ENCODE measurements around the gene RPS16. TPM values are rescaled to one million over a fixed set of nuclear protein-coding genes. Genes with fewer than 3 reads are reported as not detected.

RPS16 gene
- total and polyA plus RNA-seq, 2 experiments from 2014 or later = 207 to 1,901 TPM

DNA sequence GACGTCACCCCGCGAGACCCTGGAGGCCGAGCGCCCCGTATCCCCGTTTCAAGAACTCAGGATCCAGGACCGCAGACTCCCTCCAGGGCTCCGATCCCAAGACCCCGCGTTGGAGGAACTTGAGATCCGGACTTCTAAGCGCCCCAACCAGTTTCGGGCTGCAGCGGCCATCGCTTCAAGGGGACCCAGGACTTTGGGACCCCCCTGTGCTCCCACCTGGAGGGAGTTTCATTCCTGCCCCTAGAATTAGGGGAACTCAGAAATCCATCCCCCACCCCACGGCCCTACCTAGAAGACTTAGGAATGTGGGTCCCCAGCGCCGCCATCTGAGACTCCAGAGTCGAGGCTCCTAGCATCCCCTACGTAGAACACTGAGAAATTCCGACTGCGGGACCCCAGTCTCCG is 22.9 kb downstream of the RPS16 start (continued):
- TF ChIP-seq, protein P1, sequence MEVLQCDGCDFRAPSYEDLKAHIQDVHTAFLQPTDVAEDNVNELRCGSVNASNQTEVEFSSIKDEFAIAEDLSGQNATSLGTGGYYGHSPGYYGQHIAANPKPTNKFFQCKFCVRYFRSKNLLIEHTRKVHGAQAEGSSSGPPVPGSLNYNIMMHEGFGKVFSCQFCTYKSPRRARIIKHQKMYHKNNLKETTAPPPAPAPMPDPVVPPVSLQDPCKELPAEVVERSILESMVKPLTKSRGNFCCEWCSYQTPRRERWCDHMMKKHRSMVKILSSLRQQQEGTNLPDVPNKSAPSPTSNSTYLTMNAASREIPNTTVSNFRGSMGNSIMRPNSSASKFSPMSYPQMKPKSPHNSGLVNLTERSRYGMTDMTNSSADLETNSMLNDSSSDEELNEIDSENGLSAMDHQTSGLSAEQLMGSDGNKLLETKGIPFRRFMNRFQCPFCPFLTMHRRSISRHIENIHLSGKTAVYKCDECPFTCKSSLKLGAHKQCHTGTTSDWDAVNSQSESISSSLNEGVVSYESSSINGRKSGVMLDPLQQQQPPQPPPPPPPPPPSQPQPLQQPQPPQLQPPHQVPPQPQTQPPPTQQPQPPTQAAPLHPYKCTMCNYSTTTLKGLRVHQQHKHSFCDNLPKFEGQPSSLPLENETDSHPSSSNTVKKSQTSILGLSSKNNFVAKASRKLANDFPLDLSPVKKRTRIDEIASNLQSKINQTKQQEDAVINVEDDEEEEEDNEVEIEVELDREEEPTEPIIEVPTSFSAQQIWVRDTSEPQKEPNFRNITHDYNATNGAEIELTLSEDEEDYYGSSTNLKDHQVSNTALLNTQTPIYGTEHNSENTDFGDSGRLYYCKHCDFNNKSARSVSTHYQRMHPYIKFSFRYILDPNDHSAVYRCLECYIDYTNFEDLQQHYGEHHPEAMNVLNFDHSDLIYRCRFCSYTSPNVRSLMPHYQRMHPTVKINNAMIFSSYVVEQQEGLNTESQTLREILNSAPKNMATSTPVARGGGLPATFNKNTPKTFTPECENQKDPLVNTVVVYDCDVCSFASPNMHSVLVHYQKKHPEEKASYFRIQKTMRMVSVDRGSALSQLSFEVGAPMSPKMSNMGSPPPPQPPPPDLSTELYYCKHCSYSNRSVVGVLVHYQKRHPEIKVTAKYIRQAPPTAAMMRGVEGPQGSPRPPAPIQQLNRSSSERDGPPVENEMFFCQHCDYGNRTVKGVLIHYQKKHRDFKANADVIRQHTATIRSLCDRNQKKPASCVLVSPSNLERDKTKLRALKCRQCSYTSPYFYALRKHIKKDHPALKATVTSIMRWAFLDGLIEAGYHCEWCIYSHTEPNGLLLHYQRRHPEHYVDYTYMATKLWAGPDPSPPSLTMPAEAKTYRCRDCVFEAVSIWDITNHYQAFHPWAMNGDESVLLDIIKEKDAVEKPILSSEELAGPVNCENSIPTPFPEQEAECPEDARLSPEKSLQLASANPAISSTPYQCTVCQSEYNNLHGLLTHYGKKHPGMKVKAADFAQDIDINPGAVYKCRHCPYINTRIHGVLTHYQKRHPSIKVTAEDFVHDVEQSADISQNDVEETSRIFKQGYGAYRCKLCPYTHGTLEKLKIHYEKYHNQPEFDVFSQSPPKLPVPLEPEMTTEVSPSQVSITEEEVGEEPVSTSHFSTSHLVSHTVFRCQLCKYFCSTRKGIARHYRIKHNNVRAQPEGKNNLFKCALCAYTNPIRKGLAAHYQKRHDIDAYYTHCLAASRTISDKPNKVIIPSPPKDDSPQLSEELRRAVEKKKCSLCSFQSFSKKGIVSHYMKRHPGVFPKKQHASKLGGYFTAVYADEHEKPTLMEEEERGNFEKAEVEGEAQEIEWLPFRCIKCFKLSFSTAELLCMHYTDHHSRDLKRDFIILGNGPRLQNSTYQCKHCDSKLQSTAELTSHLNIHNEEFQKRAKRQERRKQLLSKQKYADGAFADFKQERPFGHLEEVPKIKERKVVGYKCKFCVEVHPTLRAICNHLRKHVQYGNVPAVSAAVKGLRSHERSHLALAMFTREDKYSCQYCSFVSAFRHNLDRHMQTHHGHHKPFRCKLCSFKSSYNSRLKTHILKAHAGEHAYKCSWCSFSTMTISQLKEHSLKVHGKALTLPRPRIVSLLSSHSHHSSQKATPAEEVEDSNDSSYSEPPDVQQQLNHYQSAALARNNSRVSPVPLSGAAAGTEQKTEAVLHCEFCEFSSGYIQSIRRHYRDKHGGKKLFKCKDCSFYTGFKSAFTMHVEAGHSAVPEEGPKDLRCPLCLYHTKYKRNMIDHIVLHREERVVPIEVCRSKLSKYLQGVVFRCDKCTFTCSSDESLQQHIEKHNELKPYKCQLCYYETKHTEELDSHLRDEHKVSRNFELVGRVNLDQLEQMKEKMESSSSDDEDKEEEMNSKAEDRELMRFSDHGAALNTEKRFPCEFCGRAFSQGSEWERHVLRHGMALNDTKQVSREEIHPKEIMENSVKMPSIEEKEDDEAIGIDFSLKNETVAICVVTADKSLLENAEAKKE (CRISPR knock-in tag; IDR thresholded peaks at IDR 0.05) = no peak
- TF ChIP-seq, protein P2, sequence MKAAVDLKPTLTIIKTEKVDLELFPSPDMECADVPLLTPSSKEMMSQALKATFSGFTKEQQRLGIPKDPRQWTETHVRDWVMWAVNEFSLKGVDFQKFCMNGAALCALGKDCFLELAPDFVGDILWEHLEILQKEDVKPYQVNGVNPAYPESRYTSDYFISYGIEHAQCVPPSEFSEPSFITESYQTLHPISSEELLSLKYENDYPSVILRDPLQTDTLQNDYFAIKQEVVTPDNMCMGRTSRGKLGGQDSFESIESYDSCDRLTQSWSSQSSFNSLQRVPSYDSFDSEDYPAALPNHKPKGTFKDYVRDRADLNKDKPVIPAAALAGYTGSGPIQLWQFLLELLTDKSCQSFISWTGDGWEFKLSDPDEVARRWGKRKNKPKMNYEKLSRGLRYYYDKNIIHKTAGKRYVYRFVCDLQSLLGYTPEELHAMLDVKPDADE (IDR thresholded peaks at IDR 0.05) = no peak

DNA sequence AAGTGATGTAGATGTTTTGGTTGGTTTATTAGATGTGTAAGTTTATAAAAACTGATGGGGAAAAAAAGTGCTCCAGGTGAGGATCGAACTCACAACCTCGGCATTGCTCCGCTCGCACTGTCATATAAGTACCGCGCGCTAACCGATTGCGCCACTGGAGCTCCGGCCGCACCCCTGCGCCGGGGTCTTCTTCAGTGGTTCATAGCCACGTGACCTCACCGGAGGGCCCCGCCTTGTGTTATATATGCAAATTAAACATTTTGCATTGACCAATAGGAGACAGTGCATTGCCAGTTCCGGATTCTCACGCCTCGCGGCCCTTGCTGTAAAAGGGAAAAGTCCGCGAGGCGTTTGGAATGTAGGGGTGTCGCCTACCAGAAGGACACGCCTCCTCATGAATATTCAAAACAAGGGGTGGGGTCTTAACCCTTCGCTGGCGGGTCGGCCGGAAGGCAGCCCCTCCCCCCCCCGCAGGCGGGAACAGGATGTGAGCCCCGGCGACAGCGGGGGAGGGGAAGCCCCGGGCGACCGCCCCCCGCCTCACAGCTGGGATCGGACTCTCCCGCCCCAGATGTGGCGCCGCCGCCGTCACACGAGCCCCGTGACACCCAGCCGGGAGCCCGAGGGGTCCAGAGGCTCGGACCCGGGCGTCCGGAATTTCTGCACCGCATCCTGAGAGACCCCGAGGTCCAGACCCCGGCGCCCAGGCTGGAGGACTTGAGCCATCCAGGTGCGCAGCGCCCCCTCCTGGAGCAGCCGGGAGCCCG is 23.5 kb downstream of the RPS16 start, which contains the start of gene PLEKHG2:
PLEKHG2 (plus strand) TSS at position 570 of the 767 bp plus-strand sequence. CDS start 1,418 bp downstream, outside the sequence.
- Histone ChIP-seq H3K4me3 (peak within 1 kb of the TSS; percentile 100), H3K27me3 (ENCODE audit: insufficient read depth) (no peaks in the 10 kb centered on the region), H3K79me2 (replicated peaks; ENCODE audit: insufficient read depth) (peaks cover 33% of the 10 kb centered on the region), H3K4me1 (ENCODE audit: insufficient read depth) (peaks cover 41% of the 10 kb centered on the region), H3K27ac (ENCODE audit: low read depth) (peak within 1 kb of the TSS; percentile 100), H3F3A (replicated peaks; ENCODE audit: low read depth) (peaks cover 36% of the 10 kb centered on the region), H3K9me2 (ENCODE audit: insufficient read depth) (no peaks in the 10 kb centered on the region), H3K36me3 (ENCODE audit: insufficient read depth) (no peaks in the 10 kb centered on the region), H2AFZ (no peak within 1 kb of the TSS), H3K4me2 (peak within 1 kb of the TSS; percentile 100), H4K20me1 (replicated peaks; ENCODE audit: insufficient read depth) (peaks cover 18% of the 10 kb centered on the region; the same call in 1 of the 2 replicates)
- peaks cover 48% of the 10 kb centered on the region for H3K4me1 Mint-ChIP-seq
- H3K4me3 Mint-ChIP-seq = peak within 1 kb of the TSS; percentile 94
- peaks cover 39% of the 10 kb centered on the region for H3K27me3 Mint-ChIP-seq (ENCODE audit: insufficient read depth, low read depth, poor library complexity)
- H3K9me3 Mint-ChIP-seq = peaks cover 4% of the 10 kb centered on the region; the same call in 2 of the 3 replicates
- peak within 1 kb of the TSS; percentile 96 for H3K27ac Mint-ChIP-seq
- DNase-seq (ENCODE audit: low spot score) (peak; percentile 100), ATAC-seq (peak; percentile 39)
- H3K36me3 Mint-ChIP-seq (ENCODE audit: low read depth) = peaks cover 32% of the 10 kb centered on the region
- no peak for TF ChIP-seq EZH2phosphoT487 (IDR thresholded peaks at IDR 0.05; ENCODE audit: unreplicated experiment)
- TF ChIP-seq, protein P1 (CRISPR knock-in tag; IDR thresholded peaks at IDR 0.05) = no peak
- no peak for TF ChIP-seq STAT1 (IDR thresholded peaks at IDR 0.05; ENCODE audit: unreplicated experiment)
- TF ChIP-seq POLR2AphosphoS5 (IDR thresholded peaks at IDR 0.05; ENCODE audit: low read depth) = peak; percentile 82
- TF ChIP-seq JUNB (IDR thresholded peaks at IDR 0.05; ENCODE audit: unreplicated experiment) = no peak

Data from GM23338 (cell line).